Progenitor cell of endocrine pancreas (in vitro differentiated cells): Measurements from ENCODE around the gene WIZ. TPM values are rescaled to one million over a fixed set of nuclear protein-coding genes. Genes with fewer than 3 reads are reported as not detected.
A peak's percentile ranks its signal among the peaks of the same experiment; 100 is the strongest.

ENCODE experiments used
- DNase-seq: peaks from one replicate; pipeline ENCODE4 v3.0.0; 2021; ENCODE audit warnings: low spot score; ENCODE audit not compliant: unreplicated experiment
- H3K27ac Mint-ChIP-seq: 2 replicates; pipeline ENCODE4 v1.8.0; 2021; ENCODE audit warnings: mild to moderate bottlenecking, moderate library complexity, mixed read lengths
- H3K27me3 Mint-ChIP-seq: 2 replicates; pipeline ENCODE4 v1.8.0; 2021; ENCODE audit warnings: mixed read lengths
- H3K36me3 Mint-ChIP-seq: 2 replicates; pipeline ENCODE4 v1.8.0; 2022; ENCODE audit warnings: mixed read lengths; ENCODE audit not compliant: insufficient read depth
- H3K4me1 Mint-ChIP-seq: 2 replicates; pipeline ENCODE4 v1.8.0; 2021; ENCODE audit warnings: low read depth, mixed read lengths
- H3K4me3 Mint-ChIP-seq: 2 replicates; pipeline ENCODE4 v1.8.0; 2021; ENCODE audit warnings: low read depth, mild to moderate bottlenecking, moderate library complexity, mixed read lengths
- H3K9me3 Mint-ChIP-seq: 2 replicates; pipeline ENCODE4 v1.8.0; 2021; ENCODE audit warnings: low read depth, mixed read lengths
- CTCF ChIP-seq: fragments of 200-600 bp; sonication (generic); IDR thresholded peaks from one replicate; pipeline ENCODE4 v1.5.0; 2021; ENCODE audit warnings: antibody characterized with exemption, mild to moderate bottlenecking; ENCODE audit not compliant: unreplicated experiment
- long read RNA-seq: library from polyadenylated mRNA; unstranded; transcript quantifications from one replicate; pipeline ENCODE4 v2.0.0, GENCODE V29; 2020
- total RNA-seq: library from RNA; stranded (reverse); gene quantifications from 2 replicates; pipeline ENCODE4 v1.2.1, GENCODE V29; 2021

Gene WIZ
- total RNA-seq, result 60.6 and 61.6 TPM in 2 replicates
- long read RNA-seq, partial matches to known transcripts, result 0 of 5 reads
- long read RNA-seq, other reads (novel, unspliced or antisense), result 5 of 5 reads

GRCh38 chr19:15449620-15450527, at the start of gene WIZ:
Gene WIZ, minus strand, starts transcription at chr19:15449956. Its CDS starts 1,649 bp downstream, at chr19:15448307.
- H3K9me3 Mint-ChIP-seq, result no peaks in the 10 kb centered on the region
- peaks cover 11% of the 10 kb centered on the region for H3K4me1 Mint-ChIP-seq
- TF ChIP-seq CTCF, result no peak
- H3K4me3 Mint-ChIP-seq, result peak within 1 kb of the TSS; percentile 83
- peaks cover 18% of the 10 kb centered on the region for H3K27me3 Mint-ChIP-seq
- DNase-seq, result peak; percentile 68
- peak within 1 kb of the TSS; percentile 46 for H3K27ac Mint-ChIP-seq
- H3K36me3 Mint-ChIP-seq, result peaks cover 5% of the 10 kb centered on the region

- TF ChIP-seq CTCF, result no peak
- Mint-ChIP-seq H3K9me3 (peaks cover 37% of the 10 kb centered on the region), H3K27ac (no peak overlapping the region)
Measured at GRCh38 chr19:15498910-15499309, 49.2 kb upstream of the WIZ start.

DNA sequence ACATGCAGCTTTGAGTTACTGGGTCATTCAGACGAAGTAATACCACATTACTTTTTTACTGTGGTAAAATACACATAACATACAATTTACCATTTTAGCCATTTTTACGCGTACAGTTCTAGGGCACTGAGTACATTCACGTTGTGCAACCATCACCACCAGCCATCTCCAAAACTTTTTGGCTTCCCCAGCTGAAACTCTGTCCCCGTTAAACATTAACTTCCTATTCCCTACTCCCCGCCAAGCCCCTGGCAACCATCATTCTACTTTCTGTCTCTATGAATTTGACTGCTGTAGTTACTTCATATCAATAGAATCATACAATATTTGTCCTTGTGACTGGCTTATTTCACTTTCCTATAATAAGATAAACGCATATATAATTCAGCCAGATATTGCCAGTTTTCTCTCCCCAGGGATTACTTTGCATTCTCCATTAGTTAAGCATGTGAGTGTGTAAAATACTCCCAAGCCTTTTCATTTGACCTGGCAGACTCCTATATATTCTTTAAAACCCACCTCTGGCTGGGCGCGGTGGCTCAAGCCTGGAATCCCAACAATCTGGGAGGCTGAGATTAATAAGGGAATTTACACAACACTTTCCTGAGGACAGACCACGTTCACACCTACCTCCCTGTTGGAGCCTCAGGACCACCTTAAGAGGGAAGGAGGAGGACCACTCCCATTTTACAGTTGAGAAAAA, 48.6 kb upstream of the WIZ start:
- Mint-ChIP-seq H3K36me3 (peaks cover 2% of the 10 kb centered on the region), H3K4me1 (no peaks in the 10 kb centered on the region), H3K4me3 (no peak overlapping the region), H3K9me3 (peaks cover 39% of the 10 kb centered on the region), H3K27me3 (no peaks in the 10 kb centered on the region), H3K27ac (no peak overlapping the region)
- no peak for DNase-seq
- no peak for TF ChIP-seq CTCF

More at GRCh38 chr19:15498910-15499309, 49.2 kb upstream of the WIZ start:
- no peak overlapping the region for H3K4me3 Mint-ChIP-seq
- peaks cover 1% of the 10 kb centered on the region for H3K36me3 Mint-ChIP-seq
- H3K27me3 Mint-ChIP-seq, result no peaks in the 10 kb centered on the region
- no peaks in the 10 kb centered on the region for H3K4me1 Mint-ChIP-seq
- DNase-seq, result no peak

DNA sequence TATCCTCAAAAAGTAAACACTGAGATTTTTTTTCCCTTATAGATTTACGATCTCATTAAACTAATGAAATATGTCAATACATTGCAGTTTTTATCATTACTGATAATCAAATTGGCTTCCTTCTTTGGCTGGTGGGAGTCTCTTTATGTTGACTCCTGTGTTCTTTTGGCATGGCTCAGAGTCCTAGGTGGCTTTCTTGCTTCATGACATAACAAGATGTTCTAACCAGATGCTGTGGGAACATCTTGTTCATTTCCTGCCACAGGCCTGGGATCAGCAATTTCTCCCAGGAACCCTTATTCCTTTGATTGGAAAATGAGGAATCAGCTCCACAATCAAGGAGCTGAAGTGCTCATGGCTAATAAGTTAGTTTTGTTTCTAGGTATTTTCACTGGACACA, 45.4 kb upstream of the WIZ start:
- TF ChIP-seq CTCF, result no peak
- Mint-ChIP-seq H3K36me3 (peaks cover 2% of the 10 kb centered on the region), H3K27ac (no peak overlapping the region), H3K9me3 (peaks cover 36% of the 10 kb centered on the region), H3K4me3 (no peak overlapping the region), H3K4me1 (no peaks in the 10 kb centered on the region), H3K27me3 (no peaks in the 10 kb centered on the region)
- no peak for DNase-seq

DNA sequence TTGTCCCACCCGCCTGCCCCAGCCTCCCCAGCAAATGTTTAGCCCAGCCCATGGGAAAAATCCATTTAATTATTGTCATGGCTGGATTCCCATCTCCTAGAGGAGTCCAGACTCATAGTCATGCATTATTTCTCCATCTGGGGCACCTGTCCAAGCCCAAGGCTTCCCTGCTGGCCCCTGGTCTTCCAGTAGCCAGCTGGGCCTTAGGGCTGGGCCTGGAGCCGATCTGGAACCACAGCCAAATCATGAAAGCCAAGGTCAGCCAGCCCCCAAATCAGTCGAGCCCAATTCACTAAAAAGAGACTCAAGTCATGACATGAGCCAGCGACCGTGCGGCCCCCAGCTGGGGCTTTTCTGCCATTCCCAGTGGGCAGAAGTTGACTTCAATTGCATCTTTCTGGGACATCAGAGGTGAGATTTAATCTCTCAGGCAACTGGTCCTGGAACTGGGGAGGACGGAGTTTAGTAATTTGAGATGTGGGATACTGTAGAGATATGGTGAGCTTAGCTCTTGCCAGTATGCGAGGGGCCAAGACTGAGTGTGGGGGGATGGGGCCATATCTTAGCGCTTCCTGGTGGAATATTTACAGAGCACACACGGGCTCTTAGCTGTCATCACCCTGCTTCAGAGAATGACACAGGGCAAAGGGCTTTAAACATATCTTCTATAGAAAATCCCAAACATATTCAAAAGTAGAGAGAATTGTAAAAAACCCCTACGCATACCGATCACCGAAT, 38.9 kb upstream of the WIZ start:
- H3K4me3 Mint-ChIP-seq, result no peak overlapping the region
- H3K27ac Mint-ChIP-seq, result no peak overlapping the region
- no peaks in the 10 kb centered on the region for H3K4me1 Mint-ChIP-seq
- no peaks in the 10 kb centered on the region for H3K27me3 Mint-ChIP-seq
- peaks cover 1% of the 10 kb centered on the region for H3K36me3 Mint-ChIP-seq
- peaks cover 24% of the 10 kb centered on the region for H3K9me3 Mint-ChIP-seq
- no peak for TF ChIP-seq CTCF
- DNase-seq, result no peak
